Stomach (tissue), 9 donors: ENCODE measurements around the gene NHLRC3. TPM values are rescaled to one million over a fixed set of nuclear protein-coding genes. Genes with fewer than 3 reads are reported as not detected.

Source experiments
- DNase-seq, 2 donors: peaks; one replicate each; pipeline versions ENCODE4 v3.0.0 to v3.0.0-alpha.2; 2013 to 2019
- H3K27ac ChIP-seq, 5 donors: fragments of 200-600 bp in 4 of 5; sonication (generic) in 4 of 5; one replicate each; pipeline ENCODE4 v1.5.1; 2013 to 2019; ENCODE audit warnings: mild to moderate bottlenecking in 1 of 5, moderate library complexity in 1 of 5
- H3K27me3 ChIP-seq, 3 donors: fragments of 200-600 bp; sonication (generic); one replicate each; pipeline ENCODE4 v1.5.1; 2017 to 2019; ENCODE audit warnings: mixed run types in 1 of 3
- H3K36me3 ChIP-seq, 4 donors: fragments of 200-600 bp; sonication (generic); 1 replicate in 3 of 4; 2 replicates in 1 of 4; pipeline ENCODE4 v1.5.1; 2016 to 2019
- H3K4me1 ChIP-seq, 4 donors: fragments of 200-600 bp; sonication (generic); one replicate each; pipeline ENCODE4 v1.5.1; 2016 to 2019
- H3K4me3 ChIP-seq, 4 donors: fragments of 200-600 bp; sonication (generic) in 3 of 4; one replicate each; pipeline ENCODE4 v1.5.1; 2016 to 2019; ENCODE audit warnings: mild to moderate bottlenecking in 1 of 4
- H3K9me3 ChIP-seq, 4 donors: fragments of 200-600 bp; sonication (generic); one replicate each; pipeline ENCODE4 v1.5.1; 2016 to 2019
- CTCF ChIP-seq, 7 experiments: fragments of 450-650 bp in 4 of 7; fragments of 200-600 bp in 3 of 7; sonication (generic) in 3 of 7; IDR thresholded peaks; one replicate each; pipeline ENCODE4 v1.5.1; 2016 to 2019; ENCODE audit warnings: antibody characterized with exemption in 7 of 7, control low read depth in 2 of 7, mild to moderate bottlenecking in 1 of 7
- EP300 ChIP-seq: sonication (generic); formaldehyde crosslinking; IDR thresholded peaks from one replicate; pipeline ENCODE4 v1.6.1; 2017; ENCODE audit warnings: antibody characterized with exemption
- POLR2A ChIP-seq, 4 donors: fragments of 450-650 bp; IDR thresholded peaks; one replicate each; pipeline ENCODE4 v1.6.1; 2016; ENCODE audit warnings: antibody characterized with exemption in 4 of 4, control low read depth in 2 of 4, mild to moderate bottlenecking in 1 of 4, moderate library complexity in 1 of 4
- POLR2AphosphoS5 ChIP-seq, 3 donors: sonication (generic); formaldehyde crosslinking; IDR thresholded peaks; one replicate each; pipeline ENCODE4 v1.6.1; 2016; ENCODE audit warnings: antibody characterized with exemption in 3 of 3
- WGBS, 5 donors: extraction: QIAGEN DNeasy Blood & Tissue Kit in 3 of 5; methylation state at CpG; one replicate each; pipeline versions ENCODE4 v1.1.5 to v1.1.7; 2013 to 2018; 5-methylcytosine and 5-hydroxymethylcytosine counted together
- intact Hi-C: fragments of 100-400 bp; cut with DNase I; formaldehyde crosslinking; loops from one replicate; pipeline ENCODE4 v1.15.1; 2023; ENCODE audit warnings: low total_unique reads
- polyA plus RNA-seq, 3 donors: library from polyadenylated mRNA; stranded (reverse); fragments of 200-250 nt; gene quantifications; one replicate each; pipeline ENCODE4 v1.2.3, GENCODE V29; 2013
- total RNA-seq, 5 donors: library from RNA; depleted of rRNA; stranded (reverse); fragments of >200 nt; gene quantifications; one replicate each; pipeline versions ENCODE4 v1.1.0 to v1.2.3, GENCODE V29; 2014 to 2016
- donor health status: healthy with polysubstance abuse.
- donor health status: Bipolar disorder and iron deficiency.
- donor health status: healthy.

Gene NHLRC3
- total and polyA plus RNA-seq, 8 donors: 4.1 to 74.4 (median 13.9) TPM

- TF ChIP-seq CTCF (IDR thresholded peaks at IDR 0.05) (no peak), EP300 (no peak), POLR2A (IDR thresholded peaks at IDR 0.05) (no peak), POLR2AphosphoS5 (IDR thresholded peaks at IDR 0.05) (no peak)
- no peak for DNase-seq
- Histone ChIP-seq H3K9me3 (no peaks in the 10 kb centered on the region), H3K27ac (no peak overlapping the region), H3K4me1 (no peaks in the 10 kb centered on the region), H3K36me3 (peaks cover 0 to 15% (median 12%) of the 10 kb centered on the region in 4 donors), H3K4me3 (no peak overlapping the region), H3K27me3 (no peaks in the 10 kb centered on the region)
- intact Hi-C loops: no loop called here
- WGBS, 5 donors: 95 to 100% (median 100%) methylated on average over 1 of the region's 1 CpG
Observed at GRCh38 chr13:39056018-39056417, 17.8 kb downstream of the NHLRC3 start.

- no peak for DNase-seq
- TF ChIP-seq POLR2AphosphoS5 (IDR thresholded peaks at IDR 0.05) (no peak), EP300 (no peak), POLR2A (IDR thresholded peaks at IDR 0.05) (no peak), CTCF (IDR thresholded peaks at IDR 0.05) (no peak)
- Histone ChIP-seq H3K27me3 (no peaks in the 10 kb centered on the region), H3K27ac (no peak overlapping the region), H3K9me3 (no peaks in the 10 kb centered on the region), H3K4me3 (no peak overlapping the region), H3K4me1 (no peaks in the 10 kb centered on the region), H3K36me3 (peaks cover 0 to 13% (median 6%) of the 10 kb centered on the region in 4 donors)
- intact Hi-C loops: no loop called here
Observed at GRCh38 chr13:39058040-39058439, 19.8 kb downstream of the NHLRC3 start.

GRCh38 chr13:39062004-39062403 lies 23.7 kb downstream of the NHLRC3 start:
- no peak for TF ChIP-seq CTCF (IDR thresholded peaks at IDR 0.05)
- TF ChIP-seq POLR2A (IDR thresholded peaks at IDR 0.05): no peak
- no peak for TF ChIP-seq EP300
- no peak for TF ChIP-seq POLR2AphosphoS5 (IDR thresholded peaks at IDR 0.05)
- H3K36me3 ChIP-seq: peaks cover 0 to 8% (median 0%) of the 10 kb centered on the region in 4 donors
- H3K4me1 ChIP-seq: no peaks in the 10 kb centered on the region
- intact Hi-C loops: no loop called here
- no peak overlapping the region for H3K4me3 ChIP-seq
- 93 to 100% (median 99%) methylated on average over 4 of the region's 4 CpGs for WGBS, 5 donors
- no peaks in the 10 kb centered on the region for H3K27me3 ChIP-seq
- DNase-seq: no peak
- H3K27ac ChIP-seq: no peak overlapping the region
- H3K9me3 ChIP-seq: peaks cover 0 to 5% (median 0%) of the 10 kb centered on the region in 4 donors

GRCh38 chr13:39072842-39073241 lies 34.6 kb downstream of the NHLRC3 start:
- TF ChIP-seq CTCF (IDR thresholded peaks at IDR 0.05) (no peak), POLR2A (IDR thresholded peaks at IDR 0.05) (no peak), POLR2AphosphoS5 (IDR thresholded peaks at IDR 0.05) (no peak), EP300 (no peak)
- Histone ChIP-seq H3K27ac (no peak overlapping the region), H3K36me3 (no peaks in the 10 kb centered on the region), H3K4me1 (no peaks in the 10 kb centered on the region), H3K27me3 (peaks cover 0 to 17% (median 0%) of the 10 kb centered on the region in 3 donors), H3K9me3 (peaks cover 0 to 6% (median 0%) of the 10 kb centered on the region in 4 donors), H3K4me3 (no peak overlapping the region)
- WGBS, 5 donors: 72 to 82% (median 75%) methylated on average over 2 of the region's 2 CpGs
- no peak for DNase-seq
- intact Hi-C loops: no loop called here
